ENCODE results near the gene LPP.

DNA sequence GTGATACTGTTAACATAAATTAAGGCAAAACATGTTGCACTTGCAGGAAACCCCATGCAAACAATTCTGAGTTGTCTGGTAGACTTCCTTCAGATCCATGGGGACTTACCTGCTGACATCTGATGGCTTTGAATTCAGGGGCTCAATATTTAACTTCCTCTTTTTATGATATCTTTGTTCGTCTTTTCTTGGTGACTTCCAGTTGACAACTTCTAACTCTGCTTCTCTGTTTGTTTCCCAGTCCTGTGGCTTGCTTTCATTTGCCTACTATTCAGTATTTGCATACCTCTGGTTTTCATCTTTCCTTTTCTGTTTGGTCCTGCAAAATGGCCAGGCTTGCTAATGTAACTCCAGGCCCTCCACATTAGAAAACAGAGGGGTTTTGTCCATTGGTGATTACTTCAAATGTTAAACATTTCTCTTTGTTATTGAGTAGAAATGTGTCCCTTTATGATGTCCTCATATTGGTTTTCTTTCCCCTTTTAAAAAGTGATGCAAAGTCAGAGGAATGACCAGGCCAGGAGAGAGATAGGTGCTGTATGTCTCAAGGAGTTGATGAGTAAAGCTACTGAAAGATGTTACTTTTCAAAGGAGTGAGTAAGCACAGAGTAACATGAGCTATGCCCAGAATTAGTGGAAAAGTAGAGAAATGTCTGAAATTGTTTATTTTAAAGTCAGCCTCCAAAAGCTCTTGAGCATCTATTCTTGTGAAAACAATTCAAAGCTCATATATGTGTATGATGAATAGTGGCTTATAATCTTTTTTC is 335.9 kb downstream of the LPP start:
- TF ChIP-seq CTCF (conservative IDR thresholded peaks at IDR 0.05) (no peak), EZH2 (IDR thresholded peaks at IDR 0.05; ENCODE audit: low read depth) (no peak)

Measured in PC-9 (cell line).